Caco-2 (cell line): ENCODE measurements around the gene BTD. TPM values are rescaled to one million over a fixed set of nuclear protein-coding genes. Genes with fewer than 3 reads are reported as not detected.

ENCODE experiments used
- BruUV-seq: library from RNA; stranded (reverse); fragments of 400-500 nt; replicated peaks from 2 replicates; lab custom pipeline; 2021; lab: Mats Ljungman, UMichigan
- CTCF ChIA-PET: fragments of 300-600 bp; sonication (Branson Sonifier 250); formaldehyde crosslinking; loops from one replicate; lab custom pipeline; 2022; ENCODE audit warnings: antibody characterized with exemption; lab: Charles Lee
- POLR2A ChIA-PET: fragments of 300-600 bp; sonication (Branson Sonifier 250); formaldehyde crosslinking; loops from one replicate; lab custom pipeline; 2022; ENCODE audit warnings: antibody characterized with exemption; lab: Charles Lee
- DNase-seq, 2 experiments: peaks; one replicate each; pipeline versions ENCODE4 v3.0.0 to v3.0.0-alpha.2; 2020 to 2022
- H3K27me3 ChIP-seq: replicated peaks from 2 replicates; pipeline ENCODE4 v1.6.0; 2011; ENCODE audit warnings: low read length; ENCODE audit not compliant: control insufficient read depth, insufficient read depth
- H3K36me3 ChIP-seq: 2 replicates; pipeline ENCODE4 v1.5.1; 2011; ENCODE audit warnings: low read length; ENCODE audit not compliant: control insufficient read depth, insufficient read depth
- H3K4me1 ChIP-seq: fragments of 250-450 bp; sonication (Bioruptor Pico); 2 replicates; pipeline ENCODE4 v1.5.1; 2020; ENCODE audit warnings: mild to moderate bottlenecking
- H3K4me3 ChIP-seq: 2 replicates; pipeline ENCODE4 v1.5.1; 2011; ENCODE audit warnings: low read depth, mild to moderate bottlenecking, control low read depth, low read length
- H3K9me3 ChIP-seq: fragments of 250-450 bp; sonication (Bioruptor Pico); 2 replicates; pipeline ENCODE4 v1.5.1; 2020; ENCODE audit warnings: mild to moderate bottlenecking, moderate library complexity
- H3K27ac Mint-ChIP-seq: one replicate; pipeline ENCODE4 v1.8.0; 2022; ENCODE audit warnings: mixed read lengths; ENCODE audit not compliant: unreplicated experiment
- H3K27me3 Mint-ChIP-seq: one replicate; pipeline ENCODE4 v1.8.0; 2022; ENCODE audit warnings: mixed read lengths; ENCODE audit not compliant: insufficient read depth, unreplicated experiment
- H3K36me3 Mint-ChIP-seq: one replicate; pipeline ENCODE4 v1.8.0; 2022; ENCODE audit warnings: mild to moderate bottlenecking, mixed read lengths; ENCODE audit not compliant: insufficient read depth, unreplicated experiment
- H3K4me1 Mint-ChIP-seq: one replicate; pipeline ENCODE4 v1.8.0; 2022; ENCODE audit warnings: low read depth, mixed read lengths; ENCODE audit not compliant: unreplicated experiment
- H3K4me3 Mint-ChIP-seq: one replicate; pipeline ENCODE4 v1.8.0; 2022; ENCODE audit warnings: mild to moderate bottlenecking, moderate library complexity, mixed read lengths; ENCODE audit not compliant: unreplicated experiment
- H3K9me3 Mint-ChIP-seq: one replicate; pipeline ENCODE4 v1.8.0; 2022; ENCODE audit warnings: mixed read lengths; ENCODE audit not compliant: unreplicated experiment
- CTCF ChIP-seq, 2 experiments: fragments of 200-600 bp in 1 of 2; IDR thresholded peaks; 1 replicate in 1 of 2; 2 replicates in 1 of 2; pipeline versions ENCODE4 v1.5.1 to v1.8.0; 2011 to 2022; ENCODE audit warnings: antibody characterized with exemption in 1 of 2, control low read depth in 1 of 2, inconsistent platforms in 1 of 2, low read depth in 1 of 2, low read length in 1 of 2, mild to moderate bottlenecking in 1 of 2, moderate library complexity in 1 of 2; ENCODE audit not compliant: insufficient read depth in 1 of 2, severe bottlenecking in 1 of 2, unreplicated experiment in 1 of 2
- intact Hi-C: fragments of 100-400 bp; cut with micrococcal nuclease; formaldehyde crosslinking; loops from one replicate; pipeline ENCODE4 v1.10.0; 2022; ENCODE audit not compliant: unreplicated experiment
- total RNA-seq: library from RNA; stranded (reverse); gene quantifications from 2 replicates; pipeline ENCODE4 v1.2.3, GENCODE V29; 2022

BTD gene
- total RNA-seq, 1 experiment from 2014 or later: 11.8 TPM

GRCh38 chr3:15558581-15558980 is 43.0 kb upstream of the BTD start:
- Mint-ChIP-seq H3K9me3 (no peaks in the 10 kb centered on the region), H3K4me3 (no peak overlapping the region), H3K27me3 (no peaks in the 10 kb centered on the region), H3K27ac (no peak overlapping the region), H3K36me3 (peaks cover 24% of the 10 kb centered on the region), H3K4me1 (peaks cover 6% of the 10 kb centered on the region)
- H3K27me3 ChIP-seq: no peaks in the 10 kb centered on the region
- 0 out of 2 replicates have a peak, but pooled peaks cover 4% of the 10 kb centered on the region for H3K4me1 ChIP-seq
- no peak for DNase-seq
- no peak for TF ChIP-seq CTCF (IDR thresholded peaks at IDR 0.05; ENCODE audit: insufficient read depth in 1 of 2, low read depth in 1 of 2, low read length in 1 of 2, severe bottlenecking in 1 of 2, unreplicated experiment in 1 of 2)
- no TSS peak for BruUV-seq
- no peaks in the 10 kb centered on the region for H3K9me3 ChIP-seq
- H3K36me3 ChIP-seq: no peaks in the 10 kb centered on the region; the same call in 1 of the 2 replicates
- no peak overlapping the region for H3K4me3 ChIP-seq
- ChIA-PET POLR2A (no interaction called here), CTCF (no interaction called here)
- intact Hi-C loops: loop anchor here (5.0 to 10.0 kb wide), 2 partner anchors 104 to 151 kb away; no protein-coding TSS in a partner anchor

GRCh38 chr3:15562560-15562959 is 39.0 kb upstream of the BTD start:
- H3K4me3 ChIP-seq: no peak overlapping the region
- Mint-ChIP-seq H3K9me3 (no peaks in the 10 kb centered on the region), H3K4me1 (peaks cover 6% of the 10 kb centered on the region), H3K4me3 (no peak overlapping the region), H3K27ac (no peak overlapping the region), H3K27me3 (no peaks in the 10 kb centered on the region), H3K36me3 (peaks cover 40% of the 10 kb centered on the region)
- no peak for DNase-seq
- ChIA-PET CTCF (no interaction called here), POLR2A (no interaction called here)
- no TSS peak for BruUV-seq
- 0 out of 2 replicates have a peak, but pooled peaks cover 4% of the 10 kb centered on the region for H3K4me1 ChIP-seq
- no peaks in the 10 kb centered on the region for H3K36me3 ChIP-seq
- TF ChIP-seq CTCF (IDR thresholded peaks at IDR 0.05; ENCODE audit: insufficient read depth in 1 of 2, low read depth in 1 of 2, low read length in 1 of 2, severe bottlenecking in 1 of 2, unreplicated experiment in 1 of 2): no peak
- intact Hi-C loops: no loop called here
- no peaks in the 10 kb centered on the region for H3K9me3 ChIP-seq
- no peaks in the 10 kb centered on the region for H3K27me3 ChIP-seq

GRCh38 chr3:15563190-15563589 is 38.4 kb upstream of the BTD start:
- Histone ChIP-seq H3K4me3 (no peak overlapping the region), H3K27me3 (no peaks in the 10 kb centered on the region), H3K4me1 (no peaks in the 10 kb centered on the region), H3K9me3 (no peaks in the 10 kb centered on the region), H3K36me3 (no peaks in the 10 kb centered on the region)
- POLR2A ChIA-PET: no interaction called here
- intact Hi-C loops: no loop called here
- Mint-ChIP-seq H3K27me3 (no peaks in the 10 kb centered on the region), H3K4me1 (peaks cover 6% of the 10 kb centered on the region), H3K4me3 (no peak overlapping the region), H3K9me3 (no peaks in the 10 kb centered on the region), H3K36me3 (peaks cover 47% of the 10 kb centered on the region), H3K27ac (no peak overlapping the region)
- CTCF ChIA-PET: interaction anchor here (0.6 kb wide), 1 partner anchor 1991 kb away, joined by 3 read pairs; no protein-coding TSS in a partner anchor
- DNase-seq: no peak
- BruUV-seq: no TSS peak
- TF ChIP-seq CTCF (IDR thresholded peaks at IDR 0.05; ENCODE audit: insufficient read depth in 1 of 2, low read depth in 1 of 2, low read length in 1 of 2, severe bottlenecking in 1 of 2, unreplicated experiment in 1 of 2): no peak
